ENCODE data around the gene PTPRJ. TPM values are rescaled to one million over a fixed set of nuclear protein-coding genes. Genes with fewer than 3 reads are reported as not detected.

PTPRJ gene
- total RNA-seq, 2 experiments from 2014 or later, result 56.5 to 62.9 TPM

GRCh38 chr11:48099916-48100446, 119.6 kb downstream of the PTPRJ start:
- Mint-ChIP-seq H3K4me3 (no peak overlapping the region), H3K4me1 (ENCODE audit: low read depth) (peaks cover 47% of the 10 kb centered on the region), H3K9me3 (ENCODE audit: insufficient read depth) (no peaks in the 10 kb centered on the region), H3K36me3 (ENCODE audit: low read depth) (peaks cover 7% of the 10 kb centered on the region), H3K27ac (no peak overlapping the region), H3K27me3 (ENCODE audit: low read depth) (no peaks in the 10 kb centered on the region)
- ChIA-PET POLR2A (interaction anchor here (0.7 kb wide), 1 partner anchor 43 kb away, joined by 3 read pairs; no protein-coding TSS in a partner anchor), CTCF (interaction anchor here (0.6 to 2.8 kb wide), 5 partner anchors 8 to 165 kb away, joined by 3 to 15 read pairs (median 3); no protein-coding TSS in a partner anchor)
- no peak for ATAC-seq
- peak; percentile 18 for DNase-seq

- CTCF ChIA-PET, result no interaction called here
- no peak for ATAC-seq
- H3K4me3 Mint-ChIP-seq, result no peak overlapping the region
- DNase-seq, result no peak
- H3K4me1 Mint-ChIP-seq (ENCODE audit: low read depth), result peaks cover 51% of the 10 kb centered on the region
- no peaks in the 10 kb centered on the region for H3K27me3 Mint-ChIP-seq (ENCODE audit: low read depth)
- POLR2A ChIA-PET, result no interaction called here
- peaks cover 7% of the 10 kb centered on the region for H3K36me3 Mint-ChIP-seq (ENCODE audit: low read depth)
- no peaks in the 10 kb centered on the region for H3K9me3 Mint-ChIP-seq (ENCODE audit: insufficient read depth)
- peak overlapping the region; percentile 17 for H3K27ac Mint-ChIP-seq
Measured at GRCh38 chr11:48101044-48101733, 120.8 kb downstream of the PTPRJ start.

DNA sequence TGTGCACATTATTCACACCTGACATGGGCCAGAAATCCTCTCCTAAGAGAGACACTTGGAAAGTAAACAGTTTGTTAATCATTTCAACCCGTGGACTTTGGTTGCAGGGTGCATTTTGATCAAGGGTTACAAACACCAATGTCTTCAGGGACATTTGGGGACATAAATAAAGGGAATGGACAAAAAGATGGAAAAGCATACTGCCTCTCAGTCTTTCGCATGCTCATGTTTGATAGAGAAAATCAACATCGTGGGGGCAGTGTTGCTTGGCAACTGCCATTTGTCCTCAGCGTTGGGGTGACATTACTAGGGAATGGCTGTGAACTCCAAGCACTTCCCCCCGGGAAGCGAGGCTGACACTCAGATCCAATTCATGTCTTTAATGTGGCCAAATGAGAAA, 121.6 kb downstream of the PTPRJ start:
- POLR2A ChIA-PET, result no interaction called here
- ATAC-seq, result no peak
- Mint-ChIP-seq H3K9me3 (ENCODE audit: insufficient read depth) (no peaks in the 10 kb centered on the region), H3K4me1 (ENCODE audit: low read depth) (peaks cover 54% of the 10 kb centered on the region), H3K27ac (no peak overlapping the region), H3K4me3 (no peak overlapping the region), H3K36me3 (ENCODE audit: low read depth) (peaks cover 5% of the 10 kb centered on the region), H3K27me3 (ENCODE audit: low read depth) (no peaks in the 10 kb centered on the region)
- DNase-seq, result peak; percentile 11
- CTCF ChIA-PET, result no interaction called here

DNA sequence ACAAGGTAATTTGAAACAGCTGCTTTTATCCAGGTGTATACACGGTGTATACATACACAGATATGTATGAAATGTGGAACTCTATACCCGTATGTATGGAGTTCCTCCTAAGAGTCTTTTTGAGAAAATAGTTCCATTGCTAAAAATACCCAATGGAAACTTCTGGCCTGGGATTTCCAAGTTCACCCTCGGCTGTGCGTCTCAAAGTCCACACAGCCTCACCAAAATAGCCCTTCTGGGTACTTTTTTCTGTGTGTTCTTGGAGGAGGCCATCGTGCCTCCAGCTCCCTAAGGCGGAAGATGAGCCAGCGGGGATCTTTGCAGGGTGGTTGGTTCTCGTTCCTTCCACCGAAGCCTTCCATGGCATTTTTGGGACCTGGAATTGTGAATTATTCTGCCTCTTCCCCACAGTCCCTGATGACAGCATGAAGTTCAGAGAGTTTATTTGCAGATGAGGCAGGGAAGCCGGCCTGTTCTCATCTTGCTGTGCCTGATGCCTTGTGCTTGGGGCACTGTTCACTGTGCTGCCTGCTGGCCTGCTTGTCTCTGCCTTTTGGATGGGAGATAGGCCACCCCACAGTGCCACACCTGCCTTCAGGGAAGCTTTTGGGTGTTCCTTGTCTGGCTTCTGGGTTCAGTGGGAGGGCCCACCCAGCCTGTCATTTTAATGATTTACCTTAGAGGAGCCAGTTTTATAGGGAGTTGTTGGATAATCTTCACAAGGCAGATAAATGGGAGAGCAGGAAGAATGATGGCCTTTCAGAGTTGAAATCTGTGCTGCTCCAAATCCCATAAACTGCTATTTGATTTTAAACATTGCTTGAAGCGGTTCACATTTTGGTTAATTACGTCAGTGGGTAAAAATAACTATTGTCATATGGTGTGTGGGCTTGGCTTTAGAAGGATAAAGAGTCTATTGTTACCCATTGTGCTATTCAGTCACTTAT, 123.5 kb downstream of the PTPRJ start:
- Mint-ChIP-seq H3K27ac (peak overlapping the region; percentile 47), H3K9me3 (ENCODE audit: insufficient read depth) (no peaks in the 10 kb centered on the region)
- POLR2A ChIA-PET, result no interaction called here

GRCh38 chr11:48104568-48104924, 124.2 kb downstream of the PTPRJ start:
- H3K4me1 Mint-ChIP-seq (ENCODE audit: low read depth), result peaks cover 67% of the 10 kb centered on the region
- ATAC-seq, result no peak
- no peak overlapping the region for H3K27ac Mint-ChIP-seq
- H3K27me3 Mint-ChIP-seq (ENCODE audit: low read depth), result no peaks in the 10 kb centered on the region
- H3K9me3 Mint-ChIP-seq (ENCODE audit: insufficient read depth), result no peaks in the 10 kb centered on the region
- peaks cover 2% of the 10 kb centered on the region for H3K36me3 Mint-ChIP-seq (ENCODE audit: low read depth)
- ChIA-PET CTCF (interaction anchor here (10.3 kb wide), 1 partner anchor 169 kb away, joined by 261 read pairs; no protein-coding TSS in a partner anchor), POLR2A (interaction anchor here (1.2 kb wide), 1 partner anchor 103 kb away, joined by 3 read pairs; no protein-coding TSS in a partner anchor)
- H3K4me3 Mint-ChIP-seq, result no peak overlapping the region
- DNase-seq, result no peak

More for the DNA sequence above, 123.5 kb downstream of the PTPRJ start:
- ATAC-seq (no peak), DNase-seq (peak; percentile 17)
- H3K4me1 Mint-ChIP-seq (ENCODE audit: low read depth), result peaks cover 64% of the 10 kb centered on the region
- no peak overlapping the region for H3K4me3 Mint-ChIP-seq
- CTCF ChIA-PET, result interaction anchor here (10.3 kb wide), 1 partner anchor 168 kb away, joined by 261 read pairs; no protein-coding TSS in a partner anchor
- H3K36me3 Mint-ChIP-seq (ENCODE audit: low read depth), result peaks cover 2% of the 10 kb centered on the region
- H3K27me3 Mint-ChIP-seq (ENCODE audit: low read depth), result no peaks in the 10 kb centered on the region

- peak overlapping the region; percentile 58 for H3K27ac Mint-ChIP-seq
- peaks cover 71% of the 10 kb centered on the region for H3K4me1 Mint-ChIP-seq (ENCODE audit: low read depth)
- no peak overlapping the region for H3K4me3 Mint-ChIP-seq
- ChIA-PET CTCF (interaction anchor here (10.3 kb wide), 1 partner anchor 170 kb away, joined by 261 read pairs; no protein-coding TSS in a partner anchor), POLR2A (interaction anchor here (1.2 kb wide), 1 partner anchor 103 kb away, joined by 3 read pairs; no protein-coding TSS in a partner anchor)
- H3K27me3 Mint-ChIP-seq (ENCODE audit: low read depth), result no peaks in the 10 kb centered on the region
- DNase-seq, result no peak
- H3K36me3 Mint-ChIP-seq (ENCODE audit: low read depth), result peaks cover 2% of the 10 kb centered on the region
- no peak for ATAC-seq
- H3K9me3 Mint-ChIP-seq (ENCODE audit: insufficient read depth), result no peaks in the 10 kb centered on the region
Measured at GRCh38 chr11:48105096-48105990, 125.0 kb downstream of the PTPRJ start.

GRCh38 chr11:48106166-48106565, 125.8 kb downstream of the PTPRJ start:
- Mint-ChIP-seq H3K4me3 (no peak overlapping the region), H3K36me3 (ENCODE audit: low read depth) (peaks cover 4% of the 10 kb centered on the region), H3K4me1 (ENCODE audit: low read depth) (peaks cover 73% of the 10 kb centered on the region), H3K9me3 (ENCODE audit: insufficient read depth) (no peaks in the 10 kb centered on the region), H3K27ac (peak overlapping the region; percentile 58), H3K27me3 (ENCODE audit: low read depth) (no peaks in the 10 kb centered on the region)
- DNase-seq (no peak), ATAC-seq (no peak)
- POLR2A ChIA-PET, result no interaction called here
- CTCF ChIA-PET, result interaction anchor here (2.2 to 10.3 kb wide), 2 partner anchors 43 to 171 kb away, joined by 10 to 261 read pairs; no protein-coding TSS in a partner anchor

DNA sequence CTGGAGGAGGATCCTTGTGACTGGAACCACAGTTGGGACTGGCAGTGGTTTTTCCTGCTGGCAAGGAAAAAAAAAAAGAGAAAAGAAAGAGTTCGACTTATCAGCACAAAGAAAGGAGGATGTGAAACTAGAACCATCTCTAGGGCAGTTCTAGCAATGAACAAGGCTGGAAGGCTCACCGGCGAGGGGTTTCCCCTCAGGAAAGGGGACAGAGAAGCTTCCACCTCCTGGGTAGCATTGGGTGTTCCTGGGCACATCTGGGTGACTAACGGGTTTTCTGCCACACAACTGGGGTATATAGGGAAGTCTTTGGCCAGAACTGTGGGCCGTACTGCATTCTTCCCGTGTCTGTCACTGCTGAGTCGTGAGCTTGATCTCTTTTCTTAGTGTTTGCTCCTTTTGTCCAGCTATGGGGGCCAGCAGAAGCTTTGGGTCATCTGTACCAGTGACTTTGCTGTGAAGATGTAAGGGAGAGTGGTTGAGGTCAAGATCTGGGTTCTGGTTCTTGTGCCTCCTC, 126.9 kb downstream of the PTPRJ start:
- H3K4me3 Mint-ChIP-seq, result no peak overlapping the region
- POLR2A ChIA-PET, result interaction anchor here (1.2 to 2.2 kb wide), 3 partner anchors 52 to 173 kb away, joined by 4 to 13 read pairs (median 6); no protein-coding TSS in a partner anchor

DNA sequence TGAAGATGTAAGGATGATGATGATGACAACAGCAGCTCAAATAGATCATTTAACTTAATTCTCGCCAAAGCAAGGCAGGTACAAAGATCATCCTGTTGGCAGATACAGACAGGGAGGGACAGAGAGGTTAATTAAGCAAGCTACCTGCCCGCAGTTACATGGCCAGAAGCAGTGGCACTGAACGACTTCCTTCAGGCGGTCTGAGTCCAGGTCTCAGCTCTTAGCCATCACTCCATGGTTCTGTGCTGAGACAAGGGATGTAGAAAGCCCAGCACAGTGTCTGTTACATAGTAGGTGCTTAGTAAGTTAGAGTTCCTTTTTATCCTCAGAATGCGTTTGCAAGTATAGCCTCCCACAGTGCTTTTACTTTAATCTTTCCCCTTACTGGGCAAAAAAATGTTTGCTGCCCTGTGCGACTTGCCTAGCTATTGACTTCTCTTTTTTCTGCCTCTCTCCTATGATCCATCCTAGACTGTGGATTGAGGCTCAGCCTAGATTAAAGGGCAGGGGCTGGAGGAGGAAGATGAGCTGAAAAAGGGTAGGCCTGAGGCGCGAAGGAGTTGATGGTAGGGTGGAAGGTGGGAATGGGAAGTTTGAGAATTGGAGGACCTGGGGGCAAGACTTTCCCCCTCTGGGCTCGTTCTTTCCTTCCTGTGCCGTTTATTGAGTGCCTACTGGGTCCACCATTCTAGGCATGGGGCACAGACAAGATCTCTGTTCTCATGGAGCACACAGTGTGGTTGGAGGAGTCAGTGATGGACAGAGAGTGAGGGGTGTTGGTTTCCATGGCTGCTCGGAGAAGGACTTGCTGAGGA, 128.1 kb downstream of the PTPRJ start:
- ChIA-PET POLR2A (interaction anchor here (0.6 to 2.2 kb wide), 6 partner anchors 53 to 380 kb away, joined by 3 to 13 read pairs (median 5); no protein-coding TSS in a partner anchor), CTCF (interaction anchor here (0.6 to 10.3 kb wide), 49 partner anchors 10 to 244 kb away, joined by 3 to 261 read pairs (median 6); partner anchors contain the start of gene PTPRJ)
- Mint-ChIP-seq H3K4me3 (no peak overlapping the region), H3K27me3 (ENCODE audit: low read depth) (no peaks in the 10 kb centered on the region), H3K36me3 (ENCODE audit: low read depth) (peaks cover 21% of the 10 kb centered on the region), H3K4me1 (ENCODE audit: low read depth) (peaks cover 62% of the 10 kb centered on the region), H3K27ac (peak overlapping the region; percentile 93), H3K9me3 (ENCODE audit: insufficient read depth) (no peaks in the 10 kb centered on the region)
- no peak for DNase-seq
- ATAC-seq, result no peak

More for the DNA sequence above, 126.9 kb downstream of the PTPRJ start:
- CTCF ChIA-PET, result interaction anchor here (0.8 to 10.3 kb wide), 21 partner anchors 8 to 187 kb away, joined by 3 to 261 read pairs (median 6); no protein-coding TSS in a partner anchor
- no peak for ATAC-seq
- H3K27me3 Mint-ChIP-seq (ENCODE audit: low read depth), result no peaks in the 10 kb centered on the region
- H3K36me3 Mint-ChIP-seq (ENCODE audit: low read depth), result peaks cover 12% of the 10 kb centered on the region
- H3K4me1 Mint-ChIP-seq (ENCODE audit: low read depth), result peaks cover 70% of the 10 kb centered on the region
- no peaks in the 10 kb centered on the region for H3K9me3 Mint-ChIP-seq (ENCODE audit: insufficient read depth)
- peak overlapping the region; percentile 93 for H3K27ac Mint-ChIP-seq
- DNase-seq, result no peak

Measured in activated CD8-positive, alpha-beta T cell treated with anti-CD3 and anti-CD28 coated beads, Interleukin-2, amount 10 ng/mL, durations not matched to agents 7 days and 5 days (primary cell).